Measurements from ENCODE around the gene TTC7B. TPM values are rescaled to one million over a fixed set of nuclear protein-coding genes. Genes with fewer than 3 reads are reported as not detected.

TTC7B gene
- total and polyA plus RNA-seq, 2 of the 8 experiments (the other 6 are each of a cell fraction or from before 2014, with no cell fraction given): 23.7 to 34.0 TPM

DNA sequence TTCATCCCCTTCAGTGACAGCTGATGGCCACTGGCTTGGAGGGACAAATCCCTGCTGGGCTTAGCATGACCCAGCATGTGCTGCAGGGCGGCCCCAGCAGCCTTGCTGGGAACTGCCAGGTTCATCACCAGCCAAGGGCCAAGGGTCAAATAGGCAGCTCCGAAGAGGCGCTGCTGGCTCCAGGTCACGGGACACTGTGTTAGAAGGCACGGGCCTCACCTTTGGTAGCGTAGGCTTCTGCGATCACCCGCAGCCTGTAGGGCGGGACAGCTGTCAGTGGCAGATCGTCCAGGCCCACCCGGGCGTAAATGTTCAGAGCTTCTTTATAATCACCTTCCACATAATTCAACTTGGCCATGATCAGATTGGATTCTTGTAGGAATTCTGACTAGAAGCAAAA is 35.7 kb downstream of the TTC7B start:
- DNase-seq (ENCODE audit: low read depth in 1 of 2, low spot score in 2 of 2) (no peak), FAIRE-seq (no peak)
- Histone ChIP-seq H2BK20ac (ENCODE audit: low read length) (no peak overlapping the region), H3K4ac (replicated peaks; ENCODE audit: insufficient read length, low read depth, low read length) (no peak overlapping the region), H3K27ac (ENCODE audit: low read depth, low read length) (no peak overlapping the region), H3K14ac (ENCODE audit: insufficient read length) (no peak overlapping the region), H3K18ac (ENCODE audit: extremely low read depth, low read length) (no peak overlapping the region), H3K4me1 (replicated peaks in 1 of 4; ENCODE audit: control insufficient read depth in 3 of 4, insufficient read depth in 4 of 4, low read length in 3 of 4) (no peaks in the 10 kb centered on the region; a peak in 1 of 7 replicates), H4K8ac (ENCODE audit: extremely low read depth, insufficient read depth, low read length) (no peak overlapping the region), H2AK5ac (ENCODE audit: low read depth, low read length) (no peak overlapping the region), H3K36me3 (ENCODE audit: control insufficient read depth in 2 of 4, insufficient read depth in 4 of 4, low read length in 3 of 4) (no peaks in the 10 kb centered on the region), H4K5ac (ENCODE audit: insufficient read length, low read depth, low read length) (no peak overlapping the region), H2BK5ac (ENCODE audit: low read depth, low read length) (no peak overlapping the region), H4K91ac (replicated peaks; ENCODE audit: insufficient read length, low read length) (no peak overlapping the region), H3K4me2 (ENCODE audit: insufficient read depth in 1 of 2, low read depth in 2 of 2, low read length in 2 of 2) (no peak overlapping the region), H3K27me3 (replicated peaks in 1 of 4; ENCODE audit: control insufficient read depth in 3 of 4, extremely low read depth in 1 of 4, insufficient read depth in 3 of 4, low read length in 3 of 4) (no peaks in the 10 kb centered on the region; a peak in 1 of 7 replicates), H2AFZ (ENCODE audit: low read length) (no peak overlapping the region), H3K9ac (replicated peaks in 1 of 4; ENCODE audit: extremely low read depth in 1 of 4, low read depth in 3 of 4, low read length in 3 of 4) (no peak overlapping the region), H4K20me1 (replicated peaks in 1 of 2; ENCODE audit: control insufficient read depth in 1 of 2, insufficient read depth in 2 of 2, low read length in 2 of 2) (no peaks in the 10 kb centered on the region), H3K23me2 (ENCODE audit: low read depth, low read length) (no peaks in the 10 kb centered on the region), H2BK120ac (replicated peaks; ENCODE audit: low read depth, low read length) (no peak overlapping the region), H2BK15ac (ENCODE audit: low read length) (no peak overlapping the region), H3K23ac (ENCODE audit: insufficient read length) (no peak overlapping the region), H2BK12ac (ENCODE audit: low read depth, low read length) (no peak overlapping the region), H3K56ac (replicated peaks; ENCODE audit: insufficient read length, low read depth, low read length) (no peak overlapping the region), H3K4me3 (ENCODE audit: extremely low read depth in 1 of 4, insufficient read depth in 2 of 4, low read depth in 3 of 4, low read length in 4 of 4) (no peak overlapping the region), H3K79me2 (ENCODE audit: control insufficient read depth in 1 of 2, insufficient read depth in 2 of 2, low read length in 2 of 2) (no peaks in the 10 kb centered on the region), H3K9me3 (ENCODE audit: insufficient read depth in 2 of 2, low read depth in 1 of 2, low read length in 1 of 2) (no peaks in the 10 kb centered on the region), H3K79me1 (ENCODE audit: low read depth, low read length) (no peaks in the 10 kb centered on the region)
- WGBS, 2 experiments (ENCODE audit: extremely low coverage in 1 of 2, insufficient coverage in 1 of 2, insufficient read length in 1 of 2, insufficient replicate concordance in 2 of 2, low coverage in 1 of 2, low lambda C conversion rate in 2 of 2, missing lambda C conversion rate in 1 of 2): 86% methylated on average over 12 of the region's 12 CpGs; no CpG with 5 or more reads in 1 of the 2 experiments
- ChIA-PET CTCF (ENCODE audit: partially characterized antibody) (interaction anchor here (0.7 to 1.7 kb wide), 3 partner anchors 21 to 301 kb away, joined by 3 to 7 read pairs (median 3); no protein-coding TSS in a partner anchor), POLR2A (ENCODE audit: partially characterized antibody) (no interaction called here)
- TF ChIP-seq CEBPB (IDR thresholded peaks at IDR 0.05; ENCODE audit: low read depth, low read length) (no peak), POLR2AphosphoS5 (IDR thresholded peaks at IDR 0.05; ENCODE audit: low read depth, low read length) (no peak), NANOG (IDR thresholded peaks at IDR 0.05; ENCODE audit: insufficient read depth, low read depth, low read length, poor library complexity, severe bottlenecking) (no peak)
